T-cell (primary cell): ENCODE measurements around the gene FOXL3. TPM values are rescaled to one million over a fixed set of nuclear protein-coding genes. Genes with fewer than 3 reads are reported as not detected.
"Not testable (repeated sequence)": the region's sequence is repeated elsewhere in the genome, so short reads cannot be mapped to it uniquely, and the experiment has no call there.

ENCODE experiments used
- ATAC-seq, 4 experiments: fragments of 200-7000 bp in 3 of 4; fragments of 150-1000 bp in 1 of 4; cut with Tn5 transposase; replicated peaks in 1 of 4; 1 replicate in 3 of 4; 2 replicates in 1 of 4; pipeline ENCODE4 v1.10.0; 2021; ENCODE audit warnings: moderate library complexity in 3 of 4, mild to moderate bottlenecking in 2 of 4, moderate number of reproducible peaks in 1 of 4
- CTCF ChIA-PET, 2 donors: fragments of 300-600 bp; sonication (Branson Sonifier 250); formaldehyde crosslinking; loops; one replicate each; lab custom pipeline; 2022; ENCODE audit warnings: antibody characterized with exemption in 2 of 2; lab: Charles Lee
- POLR2A ChIA-PET, 2 donors: fragments of 300-600 bp; sonication (Branson Sonifier 250); formaldehyde crosslinking; loops; one replicate each; lab custom pipeline; 2022; ENCODE audit warnings: antibody characterized with exemption in 2 of 2; lab: Charles Lee
- DNase-seq, 35 experiments: peaks; one replicate each; pipeline versions ENCODE4 v3.0.0 to v3.0.0-alpha.2; 2013 to 2023
- H3K27ac ChIP-seq: one replicate; pipeline ENCODE4 v1.5.1; 2013; ENCODE audit warnings: low read length
- H3K27me3 ChIP-seq, 2 experiments: replicated peaks in 1 of 2; 1 replicate in 1 of 2; 2 replicates in 1 of 2; pipeline versions ENCODE4 v1.6.1 to v1.7.0; 2013; ENCODE audit warnings: low read length in 1 of 2, mixed read lengths in 1 of 2; ENCODE audit not compliant: control insufficient read depth in 2 of 2, insufficient read depth in 2 of 2; ENCODE audit errors: extremely low read depth in 1 of 2
- H3K36me3 ChIP-seq, 2 donors: 1 replicate in 1 of 2; 2 replicates in 1 of 2; pipeline versions ENCODE4 v1.6.1 to v1.7.0; 2013; ENCODE audit warnings: low read length in 1 of 2; ENCODE audit not compliant: control insufficient read depth in 2 of 2, insufficient read depth in 1 of 2; ENCODE audit errors: extremely low read depth in 1 of 2
- H3K4me1 ChIP-seq, 2 experiments: 1 replicate in 1 of 2; 2 replicates in 1 of 2; pipeline versions ENCODE4 v1.6.1 to v1.7.0; 2013; ENCODE audit warnings: low read length in 2 of 2, mixed read lengths in 1 of 2; ENCODE audit not compliant: insufficient read depth in 2 of 2, control insufficient read depth in 1 of 2; ENCODE audit errors: extremely low read depth in 1 of 2
- H3K4me3 ChIP-seq, 2 donors: 1 replicate in 1 of 2; 2 replicates in 1 of 2; pipeline versions ENCODE4 v1.5.1 to v1.7.0; 2013; ENCODE audit warnings: mild to moderate bottlenecking in 2 of 2, low read length in 1 of 2, moderate library complexity in 1 of 2; ENCODE audit not compliant: control insufficient read depth in 1 of 2; ENCODE audit errors: extremely low read depth in 1 of 2
- H3K9me3 ChIP-seq: 2 replicates; pipeline ENCODE4 v1.7.0; 2013
- H3K27ac Mint-ChIP-seq, 2 donors: one replicate each; pipeline ENCODE4 v1.8.0; 2020 to 2021; ENCODE audit warnings: mild to moderate bottlenecking in 2 of 2, mixed read lengths in 2 of 2
- H3K27me3 Mint-ChIP-seq, 2 donors: one replicate each; pipeline ENCODE4 v1.8.0; 2021 to 2022; ENCODE audit warnings: mixed read lengths in 2 of 2
- H3K36me3 Mint-ChIP-seq: one replicate; pipeline ENCODE4 v1.8.0; 2021; ENCODE audit warnings: mixed read lengths
- H3K4me1 Mint-ChIP-seq, 3 donors: one replicate each; pipeline ENCODE4 v1.8.0; 2020 to 2022; ENCODE audit warnings: mixed read lengths in 3 of 3, mild to moderate bottlenecking in 1 of 3
- H3K4me3 Mint-ChIP-seq, 3 donors: one replicate each; pipeline ENCODE4 v1.8.0; 2020 to 2022; ENCODE audit warnings: mild to moderate bottlenecking in 3 of 3, mixed read lengths in 3 of 3, moderate library complexity in 3 of 3
- H3K9me3 Mint-ChIP-seq, 3 donors: one replicate each; pipeline ENCODE4 v1.8.0; 2020 to 2022; ENCODE audit warnings: mixed read lengths in 3 of 3
- WGBS: methylation state at CpG from one replicate; pipeline ENCODE4 v1.1.5; 2013; ENCODE audit warnings: missing lambda C conversion rate; ENCODE audit not compliant: insufficient coverage; 5-methylcytosine and 5-hydroxymethylcytosine counted together
- total RNA-seq, 35 experiments: library from RNA in 6 of 35; stranded (reverse) in 6 of 35; fragments of 120-200 nt in 1 of 35; gene quantifications; one replicate each; pipeline versions ENCODE4 v1.2.1 to v1.2.4 and lab custom pipeline; 2013 to 2026

Gene FOXL3
- total RNA-seq, 5 donors from 2014 or later (not counting 1 experiment from before 2014, with no cell fraction given), result not detected

GRCh38 chr7:295155-296154, 5.5 kb downstream of the FOXL3 start:
- Mint-ChIP-seq H3K9me3 (no peaks in the 10 kb centered on the region), H3K4me3 (no peak overlapping the region), H3K4me1 (no peaks in the 10 kb centered on the region), H3K27ac (no peak overlapping the region), H3K36me3 (no peaks in the 10 kb centered on the region), H3K27me3 (peaks cover 11 to 37% of the 10 kb centered on the region in 2 donors)
- Histone ChIP-seq H3K36me3 (no peaks in the 10 kb centered on the region), H3K27me3 (peaks cover 5 to 49% of the 10 kb centered on the region in 2 experiments), H3K9me3 (no peaks in the 10 kb centered on the region), H3K4me3 (no peak overlapping the region), H3K4me1 (no peaks in the 10 kb centered on the region), H3K27ac (no peak overlapping the region)
- ChIA-PET POLR2A (no interaction called here), CTCF (no interaction called here)
- no peak for DNase-seq
- WGBS, result 78% methylated on average over 23 of the region's 27 CpGs
- ATAC-seq, result no peak

- Mint-ChIP-seq H3K9me3 (no peaks in the 10 kb centered on the region), H3K36me3 (no peaks in the 10 kb centered on the region), H3K27ac (no peak overlapping the region), H3K4me3 (no peak overlapping the region), H3K4me1 (no peaks in the 10 kb centered on the region), H3K27me3 (peaks cover 11 to 34% of the 10 kb centered on the region in 2 donors)
- Histone ChIP-seq H3K4me1 (no peaks in the 10 kb centered on the region), H3K4me3 (no peak overlapping the region), H3K27ac (no peak overlapping the region), H3K27me3 (peaks cover 5 to 44% of the 10 kb centered on the region in 2 experiments), H3K36me3 (no peaks in the 10 kb centered on the region), H3K9me3 (no peaks in the 10 kb centered on the region)
- DNase-seq (no peak), ATAC-seq (no peak)
- WGBS, result 76% methylated on average over 15 of the region's 20 CpGs
- ChIA-PET POLR2A (no interaction called here), CTCF (no interaction called here)
Measured at GRCh38 chr7:296373-296945, 6.5 kb downstream of the FOXL3 start.

- 88% methylated on average over 13 of the region's 24 CpGs for WGBS
- H3K27ac Mint-ChIP-seq, H3K4me1 Mint-ChIP-seq, H3K4me1 ChIP-seq, ATAC-seq, DNase-seq, H3K9me3 ChIP-seq, H3K36me3 Mint-ChIP-seq, H3K36me3 ChIP-seq, H3K4me3 ChIP-seq, POLR2A ChIA-PET, CTCF ChIA-PET, H3K27ac ChIP-seq, H3K9me3 Mint-ChIP-seq, H3K4me3 Mint-ChIP-seq: not testable (repeated sequence)
- H3K27me3 ChIP-seq, result peaks cover under 1 to 40% of the 10 kb centered on the region in 2 experiments
- peaks cover 5 to 28% of the 10 kb centered on the region in 2 donors for H3K27me3 Mint-ChIP-seq
Measured at GRCh38 chr7:297141-297540, 7.2 kb downstream of the FOXL3 start.

- POLR2A ChIA-PET, result no interaction called here
- Histone ChIP-seq H3K27ac (no peak overlapping the region), H3K4me3 (no peak overlapping the region), H3K36me3 (no peaks in the 10 kb centered on the region), H3K4me1 (no peaks in the 10 kb centered on the region), H3K27me3 (peaks cover 0 to 36% of the 10 kb centered on the region in 2 experiments), H3K9me3 (no peaks in the 10 kb centered on the region)
- H3K27me3 Mint-ChIP-seq, result peaks cover 0 to 24% of the 10 kb centered on the region in 2 donors
- WGBS, result 82% methylated on average over 20 of the region's 24 CpGs
- H3K9me3 Mint-ChIP-seq, result no peaks in the 10 kb centered on the region
- H3K27ac Mint-ChIP-seq, result no peak overlapping the region
- CTCF ChIA-PET, result no interaction called here
- DNase-seq (no peak), ATAC-seq (no peak)
- H3K4me3 Mint-ChIP-seq, result no peak overlapping the region
- no peaks in the 10 kb centered on the region for H3K36me3 Mint-ChIP-seq
- no peaks in the 10 kb centered on the region for H3K4me1 Mint-ChIP-seq
Measured at GRCh38 chr7:297611-298374, 7.8 kb downstream of the FOXL3 start.

- Mint-ChIP-seq H3K9me3 (no peaks in the 10 kb centered on the region), H3K36me3 (no peaks in the 10 kb centered on the region), H3K4me3 (no peak overlapping the region), H3K27me3 (peaks cover 0 to 21% of the 10 kb centered on the region in 2 donors), H3K4me1 (no peaks in the 10 kb centered on the region), H3K27ac (no peak overlapping the region)
- no peak overlapping the region for H3K27ac ChIP-seq
- no peaks in the 10 kb centered on the region for H3K4me1 ChIP-seq
- ChIA-PET POLR2A (no interaction called here), CTCF (no interaction called here)
- no peak overlapping the region for H3K4me3 ChIP-seq
- no peaks in the 10 kb centered on the region for H3K9me3 ChIP-seq
- no peaks in the 10 kb centered on the region for H3K36me3 ChIP-seq
- DNase-seq (no peak), ATAC-seq (no peak)
- peaks cover 0 to 36% of the 10 kb centered on the region in 2 experiments for H3K27me3 ChIP-seq
- WGBS, result 76% methylated on average over 7 of the region's 15 CpGs
Measured at GRCh38 chr7:298375-298702, 8.4 kb downstream of the FOXL3 start.

- ATAC-seq (no peak), DNase-seq (no peak)
- H3K27me3 ChIP-seq, result peaks cover 0 to 36% of the 10 kb centered on the region in 2 experiments
- WGBS, result 86% methylated on average over 10 of the region's 13 CpGs
- no peaks in the 10 kb centered on the region for H3K9me3 Mint-ChIP-seq
- no peaks in the 10 kb centered on the region for H3K9me3 ChIP-seq
- no peaks in the 10 kb centered on the region for H3K36me3 Mint-ChIP-seq
- no peak overlapping the region for H3K27ac Mint-ChIP-seq
- CTCF ChIA-PET, result no interaction called here
- no peaks in the 10 kb centered on the region for H3K36me3 ChIP-seq
- peaks cover 0 to 18% of the 10 kb centered on the region in 2 donors for H3K27me3 Mint-ChIP-seq
- H3K4me3 Mint-ChIP-seq, result no peak overlapping the region
- no peaks in the 10 kb centered on the region for H3K4me1 ChIP-seq
- no peaks in the 10 kb centered on the region for H3K4me1 Mint-ChIP-seq
- H3K4me3 ChIP-seq, result no peak overlapping the region
- H3K27ac ChIP-seq, result no peak overlapping the region
- POLR2A ChIA-PET, result no interaction called here
Measured at GRCh38 chr7:298743-299142, 8.8 kb downstream of the FOXL3 start.
